IPS-15b (cell line): ENCODE data around the gene TMEM63B.
"Not testable (repeated sequence)": the region's sequence is repeated elsewhere in the genome, so short reads cannot be mapped to it uniquely, and the experiment has no call there.

Experiments
- H3K27me3 ChIP-seq: one replicate; pipeline ENCODE4 v1.6.1; 2013; ENCODE audit warnings: low read length; ENCODE audit not compliant: control insufficient read depth, insufficient read depth
- H3K36me3 ChIP-seq: one replicate; pipeline ENCODE4 v1.6.1; 2013; ENCODE audit warnings: low read length; ENCODE audit not compliant: control insufficient read depth, insufficient read depth
- H3K4me1 ChIP-seq: one replicate; pipeline ENCODE4 v1.6.1; 2013; ENCODE audit warnings: mild to moderate bottlenecking, low read length; ENCODE audit not compliant: control insufficient read depth, insufficient read depth
- H3K4me3 ChIP-seq: one replicate; pipeline ENCODE4 v1.5.1; 2013; ENCODE audit warnings: low read depth, low read length
- H3K9ac ChIP-seq: one replicate; pipeline ENCODE4 v1.6.1; 2013; ENCODE audit warnings: low read depth, mild to moderate bottlenecking, low read length
- H3K9me3 ChIP-seq: one replicate; pipeline ENCODE4 v1.6.1; 2013; ENCODE audit warnings: mild to moderate bottlenecking, low read length; ENCODE audit not compliant: control insufficient read depth, insufficient read depth

TMEM63B gene

DNA sequence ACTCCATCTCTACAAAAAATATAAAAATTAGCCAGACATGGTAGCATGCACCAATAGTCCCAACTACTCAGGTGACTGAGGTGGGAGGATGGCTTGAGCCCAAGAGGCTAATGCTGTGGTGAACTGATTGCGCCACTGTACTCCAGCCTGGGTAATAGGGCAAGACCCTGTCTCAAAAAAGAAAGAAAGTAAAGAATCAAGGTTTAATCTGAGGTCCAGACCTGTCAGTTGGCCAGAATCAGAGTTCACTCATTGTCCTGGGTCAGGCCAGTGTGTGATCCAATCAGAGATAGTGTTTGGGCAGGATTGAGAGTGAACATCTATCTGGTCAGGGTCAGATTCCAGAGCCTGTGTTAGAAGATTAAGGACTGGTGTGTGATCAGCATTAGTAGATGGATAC lies 15.5 kb downstream of the TMEM63B start:
- H3K4me3 ChIP-seq = no peak overlapping the region
- no peaks in the 10 kb centered on the region for H3K27me3 ChIP-seq
- no peak overlapping the region for H3K9ac ChIP-seq
- no peaks in the 10 kb centered on the region for H3K9me3 ChIP-seq
- H3K36me3 ChIP-seq = peaks cover 23% of the 10 kb centered on the region
- H3K4me1 ChIP-seq = no peaks in the 10 kb centered on the region

DNA sequence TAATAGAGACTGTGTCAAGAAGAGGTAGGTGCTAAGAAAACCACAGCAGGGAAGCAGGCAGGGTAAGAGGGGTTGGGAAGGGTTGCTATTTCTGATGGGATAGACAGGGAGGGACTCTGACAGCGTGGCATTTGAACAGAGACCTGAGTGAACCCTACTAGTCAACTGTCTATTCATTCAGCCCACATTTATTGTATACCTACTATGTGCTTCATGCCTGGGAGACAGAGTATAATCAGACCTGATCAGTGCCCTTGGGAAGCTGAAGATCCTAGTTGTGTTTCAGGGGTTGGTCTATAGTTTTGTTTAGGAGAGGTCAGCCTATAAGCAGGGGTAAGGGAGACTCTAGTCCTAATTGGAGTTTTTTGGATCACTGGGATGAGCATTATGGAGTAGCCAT lies 16.4 kb downstream of the TMEM63B start:
- Histone ChIP-seq H3K36me3 (peaks cover 26% of the 10 kb centered on the region), H3K4me1 (no peaks in the 10 kb centered on the region), H3K9me3 (no peaks in the 10 kb centered on the region), H3K4me3 (no peak overlapping the region), H3K9ac (no peak overlapping the region), H3K27me3 (no peaks in the 10 kb centered on the region)

DNA sequence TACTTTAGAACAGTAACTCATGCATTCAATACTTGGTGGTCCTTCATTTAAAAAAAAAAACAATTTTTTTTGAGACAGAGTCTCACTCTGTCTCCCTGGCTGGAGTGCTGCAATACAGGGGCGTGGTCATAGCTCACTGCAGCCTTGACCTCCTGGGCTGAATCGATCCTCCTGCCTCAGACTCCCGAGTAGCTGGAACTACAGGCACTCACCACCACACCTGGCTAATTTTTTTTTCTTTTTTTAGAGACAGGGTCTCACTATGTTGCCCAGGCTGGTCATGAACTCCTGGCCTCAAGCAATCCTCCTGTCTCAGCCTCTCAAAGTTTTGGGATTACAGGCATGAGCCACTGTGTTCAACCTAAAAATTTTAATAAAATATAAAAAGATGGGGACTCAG lies 17.2 kb downstream of the TMEM63B start:
- not testable (repeated sequence) for H3K4me1 ChIP-seq, H3K27me3 ChIP-seq
- H3K36me3 ChIP-seq = peaks cover 29% of the 10 kb centered on the region

DNA sequence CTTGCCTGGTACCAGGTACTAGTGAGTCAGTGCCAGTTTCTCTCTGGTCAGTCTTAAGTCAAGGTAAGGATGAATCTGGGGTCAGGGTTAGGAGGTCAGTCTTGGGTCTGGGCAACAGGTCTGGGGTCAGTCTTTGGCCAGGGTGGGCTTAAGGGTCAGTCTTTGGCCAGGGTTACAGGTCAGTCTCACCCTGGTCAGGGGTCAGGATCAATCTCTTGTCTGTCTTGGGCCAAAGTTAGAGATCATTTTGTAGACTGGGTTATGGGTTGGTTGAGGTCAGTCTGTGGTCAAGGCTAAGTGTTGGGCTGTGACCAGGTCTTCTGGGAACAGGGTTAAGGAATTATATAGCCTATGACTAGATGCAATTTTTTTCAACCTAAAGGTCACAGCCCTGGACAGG lies 18.5 kb downstream of the TMEM63B start:
- peaks cover 26% of the 10 kb centered on the region for H3K36me3 ChIP-seq
- H3K9ac ChIP-seq = no peak overlapping the region

More for the DNA sequence above, 17.2 kb downstream of the TMEM63B start:
- H3K4me3 ChIP-seq, H3K9me3 ChIP-seq, H3K9ac ChIP-seq: not testable (repeated sequence)

DNA sequence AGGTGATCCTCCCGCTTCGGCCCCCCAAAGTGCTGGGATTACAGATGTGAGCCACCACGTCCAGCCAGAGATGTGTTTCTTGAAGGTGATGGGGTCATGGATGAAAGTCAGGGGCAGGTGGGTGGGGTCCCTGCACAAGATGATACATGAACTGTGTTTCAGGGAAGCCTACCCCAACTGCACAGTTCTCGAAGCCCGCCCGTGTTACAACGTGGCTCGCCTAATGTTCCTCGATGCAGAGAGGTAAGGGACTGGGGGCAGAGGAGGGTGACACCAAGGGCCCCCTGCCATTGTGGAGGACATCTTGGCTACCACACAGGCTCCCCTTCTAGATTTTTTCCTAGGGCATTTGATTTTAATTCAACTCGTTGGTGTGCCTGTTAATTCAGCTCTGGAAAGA lies 19.3 kb downstream of the TMEM63B start:
- Histone ChIP-seq H3K4me1 (no peaks in the 10 kb centered on the region), H3K4me3 (no peak overlapping the region), H3K9ac (no peak overlapping the region), H3K9me3 (no peaks in the 10 kb centered on the region), H3K27me3 (no peaks in the 10 kb centered on the region), H3K36me3 (peaks cover 19% of the 10 kb centered on the region)

More for the DNA sequence above, 18.5 kb downstream of the TMEM63B start:
- Histone ChIP-seq H3K4me3 (no peak overlapping the region), H3K9me3 (no peaks in the 10 kb centered on the region), H3K27me3 (no peaks in the 10 kb centered on the region), H3K4me1 (no peaks in the 10 kb centered on the region)

DNA sequence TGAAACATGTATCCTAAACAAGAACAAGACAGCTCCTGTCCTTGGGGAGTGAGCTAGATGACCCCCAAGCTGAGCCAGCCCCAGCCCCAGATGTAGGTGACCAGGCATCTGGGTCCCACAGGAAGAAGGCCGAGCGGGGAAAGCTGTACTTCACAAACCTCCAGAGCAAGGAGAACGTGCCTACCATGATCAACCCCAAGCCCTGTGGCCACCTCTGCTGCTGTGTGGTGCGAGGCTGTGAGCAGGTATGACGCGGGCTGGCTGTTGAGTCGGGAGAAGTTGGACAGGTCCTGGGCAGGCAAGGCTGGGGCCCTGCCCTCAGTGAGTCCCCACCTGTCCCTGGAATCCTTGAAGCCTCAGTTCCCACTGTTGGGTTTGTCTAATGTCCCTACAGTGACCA lies 19.9 kb downstream of the TMEM63B start:
- Histone ChIP-seq H3K27me3 (no peaks in the 10 kb centered on the region), H3K9ac (no peak overlapping the region), H3K9me3 (no peaks in the 10 kb centered on the region), H3K4me1 (no peaks in the 10 kb centered on the region), H3K36me3 (peaks cover 19% of the 10 kb centered on the region), H3K4me3 (no peak overlapping the region)

DNA sequence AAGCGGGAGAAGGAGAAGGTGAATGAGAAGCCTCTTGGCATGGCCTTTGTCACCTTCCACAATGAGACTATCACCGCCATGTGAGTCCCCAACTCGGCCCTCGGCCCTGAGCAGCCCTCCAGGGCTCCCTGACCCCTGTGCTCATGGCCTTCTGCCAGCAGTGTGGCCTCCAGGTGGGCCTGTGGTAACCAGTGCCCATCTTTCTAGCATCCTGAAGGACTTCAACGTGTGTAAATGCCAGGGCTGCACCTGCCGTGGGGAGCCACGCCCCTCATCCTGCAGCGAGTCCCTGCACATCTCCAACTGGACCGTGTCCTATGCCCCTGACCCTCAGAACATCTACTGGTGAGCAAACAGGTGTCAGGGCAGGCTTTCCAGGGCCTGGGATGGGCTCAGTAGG lies 21.0 kb downstream of the TMEM63B start:
- no peaks in the 10 kb centered on the region for H3K27me3 ChIP-seq
- no peaks in the 10 kb centered on the region for H3K9me3 ChIP-seq
- peaks cover 25% of the 10 kb centered on the region for H3K36me3 ChIP-seq
- no peak overlapping the region for H3K9ac ChIP-seq
- no peaks in the 10 kb centered on the region for H3K4me1 ChIP-seq
- no peak overlapping the region for H3K4me3 ChIP-seq

DNA sequence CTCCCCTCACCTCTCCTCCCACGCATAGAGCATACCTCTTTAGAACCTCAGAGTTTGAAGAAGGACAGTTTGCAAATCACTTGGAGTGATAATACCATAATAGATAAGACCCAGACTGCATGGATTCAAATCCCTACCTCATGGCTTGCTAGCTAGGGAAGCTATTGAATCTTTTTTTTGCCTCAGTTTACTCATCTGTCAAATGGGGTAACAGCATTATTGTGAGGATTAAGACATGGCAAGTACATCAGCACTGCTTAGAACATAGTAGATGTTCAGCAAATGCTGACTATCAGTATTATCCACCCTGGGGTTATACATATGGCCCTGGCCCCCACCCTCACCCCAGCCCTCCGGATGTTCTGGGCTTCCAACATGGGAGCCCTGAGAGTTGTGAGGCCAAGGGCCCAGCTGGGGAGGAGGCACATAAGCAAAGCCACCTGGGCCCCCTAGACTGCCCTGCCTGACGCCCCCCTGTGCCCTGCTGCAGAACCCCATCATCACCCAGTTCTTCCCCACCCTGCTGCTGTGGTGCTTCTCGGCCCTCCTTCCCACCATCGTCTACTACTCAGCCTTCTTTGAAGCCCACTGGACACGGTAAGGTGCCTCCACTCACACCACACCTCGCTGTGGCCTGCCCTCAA lies 22.1 kb downstream of the TMEM63B start:
- Histone ChIP-seq H3K27me3 (no peaks in the 10 kb centered on the region), H3K9me3 (no peaks in the 10 kb centered on the region), H3K9ac (no peak overlapping the region), H3K4me3 (no peak overlapping the region), H3K36me3 (peaks cover 25% of the 10 kb centered on the region), H3K4me1 (no peaks in the 10 kb centered on the region)

DNA sequence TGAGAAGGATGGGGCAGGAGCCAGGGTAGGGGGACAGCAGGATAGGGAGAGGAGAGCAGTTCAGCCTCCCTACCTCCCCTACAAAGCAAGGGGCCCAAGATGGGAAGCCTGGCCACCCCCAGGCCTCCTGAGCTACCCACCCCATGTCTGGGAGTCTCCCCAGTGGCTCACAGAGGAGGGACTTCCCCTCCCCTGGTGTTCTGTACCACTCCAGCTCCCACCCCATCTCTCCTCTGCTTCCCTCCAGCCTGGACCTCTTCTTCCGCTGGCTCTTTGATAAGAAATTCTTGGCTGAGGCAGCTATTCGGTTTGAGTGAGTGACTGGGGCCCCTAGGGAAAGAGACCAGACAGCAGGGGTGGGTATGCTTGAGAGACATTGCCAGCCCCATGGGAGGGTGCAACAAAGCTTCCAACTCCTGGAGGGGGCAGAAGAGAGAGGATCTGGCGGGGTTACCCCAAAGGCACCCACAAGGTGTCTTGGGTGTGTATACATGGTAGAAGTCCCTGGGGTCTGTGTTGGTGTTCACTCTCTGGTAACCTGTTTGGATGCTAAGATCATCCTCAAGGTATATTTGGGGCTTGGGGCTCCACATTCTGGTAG lies 23.1 kb downstream of the TMEM63B start:
- no peaks in the 10 kb centered on the region for H3K27me3 ChIP-seq
- H3K9ac ChIP-seq = no peak overlapping the region
- H3K9me3 ChIP-seq = no peaks in the 10 kb centered on the region
- no peak overlapping the region for H3K4me3 ChIP-seq
- peaks cover 25% of the 10 kb centered on the region for H3K36me3 ChIP-seq
- no peaks in the 10 kb centered on the region for H3K4me1 ChIP-seq

DNA sequence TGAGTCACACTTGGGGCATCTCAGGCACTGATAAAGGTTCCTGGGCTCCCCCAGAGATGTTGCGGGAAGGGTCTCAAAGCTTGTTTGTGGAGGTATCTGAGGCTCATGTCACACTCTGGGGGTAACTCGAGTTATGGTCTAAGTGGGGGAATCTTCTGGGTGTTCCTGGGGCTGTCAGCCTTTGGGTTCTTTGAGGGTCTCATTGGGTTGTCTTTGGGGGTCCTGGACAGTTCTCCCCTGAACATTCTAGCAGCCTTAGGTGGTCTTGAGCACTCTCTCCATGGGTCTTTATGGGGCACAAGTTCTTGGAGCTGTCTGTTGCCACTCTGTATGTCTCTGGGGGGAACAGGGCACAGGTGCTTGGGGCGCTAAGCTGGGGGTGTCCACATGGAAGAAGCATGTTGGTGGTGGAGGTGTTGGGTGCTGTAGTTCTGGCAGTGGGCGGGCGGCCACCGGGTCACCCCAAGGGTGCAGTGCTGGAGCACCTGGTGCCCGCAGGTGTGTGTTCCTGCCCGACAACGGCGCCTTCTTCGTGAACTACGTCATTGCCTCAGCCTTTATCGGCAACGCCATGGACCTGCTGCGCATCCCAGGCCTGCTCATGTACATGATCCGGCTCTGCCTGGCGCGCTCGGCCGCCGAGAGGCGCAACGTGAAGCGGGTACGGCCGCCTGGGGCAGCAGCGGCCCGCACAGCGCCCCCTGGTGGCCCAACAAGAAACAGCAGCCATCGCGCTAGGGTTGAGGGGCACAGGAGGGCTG lies 24.2 kb downstream of the TMEM63B start:
- Histone ChIP-seq H3K9me3 (no peaks in the 10 kb centered on the region), H3K4me1 (peaks cover 4% of the 10 kb centered on the region), H3K36me3 (peaks cover 25% of the 10 kb centered on the region), H3K27me3 (no peaks in the 10 kb centered on the region), H3K4me3 (no peak overlapping the region), H3K9ac (no peak overlapping the region)

DNA sequence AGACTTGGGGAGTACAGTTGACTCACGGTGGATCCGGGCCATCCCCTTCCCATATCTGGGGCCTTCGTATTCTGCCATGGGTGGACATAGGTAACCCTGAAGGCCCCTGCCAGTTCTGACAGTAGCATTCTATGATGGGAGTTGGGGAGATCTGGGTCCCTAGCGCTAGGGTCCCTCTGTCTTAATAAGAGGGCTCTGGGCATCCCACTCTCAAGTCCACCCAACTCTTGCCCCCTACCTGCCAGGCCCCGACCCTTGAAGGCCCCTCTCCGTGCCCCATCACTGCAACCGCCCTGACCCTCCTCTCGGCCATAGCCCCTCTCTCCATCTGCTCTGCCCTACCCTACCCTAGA lies 24.7 kb downstream of the TMEM63B start:
- Histone ChIP-seq H3K9ac (no peak overlapping the region), H3K36me3 (peaks cover 25% of the 10 kb centered on the region), H3K4me1 (peaks cover 8% of the 10 kb centered on the region), H3K27me3 (no peaks in the 10 kb centered on the region), H3K9me3 (no peaks in the 10 kb centered on the region), H3K4me3 (no peak overlapping the region)

DNA sequence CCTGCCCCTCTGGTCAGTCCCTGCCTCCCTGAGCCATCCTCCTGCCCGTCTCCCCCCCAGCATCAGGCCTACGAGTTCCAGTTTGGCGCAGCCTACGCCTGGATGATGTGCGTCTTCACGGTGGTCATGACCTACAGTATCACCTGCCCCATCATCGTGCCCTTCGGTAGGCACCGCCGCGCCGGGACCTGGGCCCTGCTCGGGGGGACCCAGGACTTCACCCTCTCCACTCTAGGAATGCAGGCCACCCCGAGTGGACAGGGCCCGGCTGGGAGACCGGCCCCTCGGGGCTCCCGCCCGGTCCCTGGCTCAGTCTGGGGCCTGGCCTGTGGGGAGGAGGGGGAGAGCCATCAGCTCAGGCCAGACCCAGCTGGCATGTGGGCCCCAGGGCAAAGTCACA lies 25.2 kb downstream of the TMEM63B start:
- H3K36me3 ChIP-seq = peaks cover 21% of the 10 kb centered on the region
- H3K9ac ChIP-seq = no peak overlapping the region

More for the DNA sequence above, 25.2 kb downstream of the TMEM63B start:
- H3K4me1 ChIP-seq = peaks cover 8% of the 10 kb centered on the region
- H3K27me3 ChIP-seq = no peaks in the 10 kb centered on the region
- no peaks in the 10 kb centered on the region for H3K9me3 ChIP-seq
- no peak overlapping the region for H3K4me3 ChIP-seq
